Smooth muscle cell (in vitro differentiated cells): Measurements from ENCODE around the gene ST8SIA6. TPM values are rescaled to one million over a fixed set of nuclear protein-coding genes. Genes with fewer than 3 reads are reported as not detected.

ENCODE experiments used
- DNase-seq: peaks from one replicate; lab custom pipeline; 2025; ENCODE audit not compliant: unreplicated experiment; lab: John Stamatoyannopoulos, UW
- H2AFZ ChIP-seq: fragments of 200-600 bp; sonication (generic); 2 replicates; pipeline ENCODE4 v1.6.0; 2016; ENCODE audit warnings: antibody characterized with exemption, low read depth, mild to moderate bottlenecking
- H3F3A ChIP-seq: fragments of 200-600 bp; sonication (generic); 2 replicates; pipeline ENCODE4 v1.6.0; 2017; ENCODE audit warnings: antibody characterized with exemption, low read depth
- H3K27ac ChIP-seq: fragments of 200-600 bp; sonication (generic); 2 replicates; pipeline ENCODE4 v1.5.1; 2016; ENCODE audit warnings: low read depth, mild to moderate bottlenecking
- H3K27me3 ChIP-seq: fragments of 200-600 bp; sonication (generic); 2 replicates; pipeline ENCODE4 v1.6.1; 2016; ENCODE audit warnings: low read depth, mild to moderate bottlenecking
- H3K36me3 ChIP-seq: fragments of 200-600 bp; sonication (generic); 2 replicates; pipeline ENCODE4 v1.5.1; 2016; ENCODE audit warnings: low read depth
- H3K4me1 ChIP-seq: fragments of 200-600 bp; sonication (generic); 2 replicates; pipeline ENCODE4 v1.5.1; 2016; ENCODE audit warnings: low read depth
- H3K4me2 ChIP-seq: fragments of 200-600 bp; sonication (generic); 2 replicates; pipeline ENCODE4 v1.6.0; 2016; ENCODE audit warnings: mild to moderate bottlenecking
- H3K4me3 ChIP-seq: fragments of 200-600 bp; sonication (generic); 2 replicates; pipeline ENCODE4 v1.5.1; 2016; ENCODE audit warnings: mild to moderate bottlenecking
- H3K79me2 ChIP-seq: fragments of 200-600 bp; sonication (generic); 2 replicates; pipeline ENCODE4 v1.6.0; 2016; ENCODE audit warnings: low read depth, mild to moderate bottlenecking
- H3K9ac ChIP-seq: fragments of 200-600 bp; sonication (generic); 2 replicates; pipeline ENCODE4 v1.6.0; 2016; ENCODE audit warnings: low read depth
- H3K9me3 ChIP-seq: fragments of 200-600 bp; sonication (generic); replicated peaks from 2 replicates; pipeline ENCODE4 v1.5.1; 2016; ENCODE audit warnings: low read depth
- H4K20me1 ChIP-seq: fragments of 200-600 bp; sonication (generic); 2 replicates; pipeline ENCODE4 v1.6.0; 2016; ENCODE audit warnings: low read depth
- CTCF ChIP-seq: fragments of 200-600 bp; sonication (generic); IDR thresholded peaks from 2 replicates; pipeline ENCODE4 v1.5.1; 2017; ENCODE audit warnings: borderline replicate concordance, mild to moderate bottlenecking, antibody characterized with exemption; ENCODE audit not compliant: insufficient read depth, poor library complexity, severe bottlenecking
- WGBS: methylation state at CpG from one replicate; pipeline ENCODE4 v1.1.7; 2016; ENCODE audit warnings: low lambda C conversion rate; 5-methylcytosine and 5-hydroxymethylcytosine counted together
- polyA plus RNA-seq: library from polyadenylated mRNA; unstranded; fragments of >200 nt; fragmentation: Nextera tagmentation; extraction: Ambion mirVana; gene quantifications from 2 replicates; pipeline ENCODE4 v1.2.1, GENCODE V29; 2016
- total RNA-seq: library from RNA; depleted of rRNA; stranded (reverse); fragments of >200 nt; gene quantifications from 2 replicates; pipeline ENCODE4 v1.2.3, GENCODE V29; 2014

The ST8SIA6 gene
- total and polyA plus RNA-seq, 2 experiments from 2014 or later = 0.24 TPM; not detected in 1

- 100% methylated on average over 1 of the region's 1 CpG for WGBS
- Histone ChIP-seq H3K9me3 (no peaks in the 10 kb centered on the region), H3K27ac (no peak overlapping the region), H3K36me3 (no peaks in the 10 kb centered on the region), H4K20me1 (no peaks in the 10 kb centered on the region), H3K79me2 (no peaks in the 10 kb centered on the region), H3F3A (no peaks in the 10 kb centered on the region), H3K27me3 (no peaks in the 10 kb centered on the region), H3K9ac (no peak overlapping the region), H2AFZ (no peak overlapping the region), H3K4me1 (no peaks in the 10 kb centered on the region), H3K4me3 (no peak overlapping the region), H3K4me2 (no peak overlapping the region)
- DNase-seq = no peak
- no peak for TF ChIP-seq CTCF
These were observed 95.9 kb downstream of the ST8SIA6 start for GRCh38 chr10:17358461-17358860.

GRCh38 chr10:17357781-17358180, 96.6 kb downstream of the ST8SIA6 start:
- Histone ChIP-seq H3K36me3 (no peaks in the 10 kb centered on the region), H3F3A (no peaks in the 10 kb centered on the region), H4K20me1 (no peaks in the 10 kb centered on the region), H3K4me3 (no peak overlapping the region), H3K4me2 (no peak overlapping the region), H2AFZ (no peak overlapping the region), H3K79me2 (no peaks in the 10 kb centered on the region), H3K4me1 (no peaks in the 10 kb centered on the region), H3K27me3 (no peaks in the 10 kb centered on the region), H3K9me3 (no peaks in the 10 kb centered on the region), H3K27ac (no peak overlapping the region), H3K9ac (no peak overlapping the region)
- 79% methylated on average over 2 of the region's 2 CpGs for WGBS
- DNase-seq = no peak
- no peak for TF ChIP-seq CTCF

DNA sequence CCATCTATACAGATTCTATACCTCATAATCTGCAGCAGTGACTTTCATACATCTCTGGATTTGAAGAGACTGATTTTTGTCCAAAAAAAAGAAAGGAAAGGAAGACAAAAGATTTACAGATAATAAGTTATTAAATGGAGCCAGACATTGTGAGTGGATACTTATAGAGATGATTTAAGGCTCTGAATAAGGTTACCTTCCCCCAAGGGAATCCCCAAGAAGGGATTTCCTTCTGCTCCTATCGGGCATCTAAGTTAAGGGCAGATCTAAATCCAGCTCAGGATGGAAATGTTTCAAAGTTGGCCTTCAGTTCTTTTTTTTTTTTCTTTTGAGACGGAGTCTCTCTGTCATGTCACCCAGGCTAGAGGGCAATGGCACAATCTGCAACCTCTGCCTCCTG, 97.6 kb downstream of the ST8SIA6 start:
- no peaks in the 10 kb centered on the region for H3K79me2 ChIP-seq
- no peak overlapping the region for H3K9ac ChIP-seq
- 75% methylated on average over 2 of the region's 2 CpGs for WGBS
- no peak overlapping the region for H3K27ac ChIP-seq
- no peaks in the 10 kb centered on the region for H3K4me1 ChIP-seq
- H3K4me2 ChIP-seq = no peak overlapping the region
- no peaks in the 10 kb centered on the region for H3K9me3 ChIP-seq
- H3K36me3 ChIP-seq = no peaks in the 10 kb centered on the region
- DNase-seq = no peak
- H2AFZ ChIP-seq = no peak overlapping the region
- no peak overlapping the region for H3K4me3 ChIP-seq
- no peak for TF ChIP-seq CTCF
- H3F3A ChIP-seq = no peaks in the 10 kb centered on the region
- no peaks in the 10 kb centered on the region for H4K20me1 ChIP-seq
- no peaks in the 10 kb centered on the region for H3K27me3 ChIP-seq

GRCh38 chr10:17354781-17355180, 99.6 kb downstream of the ST8SIA6 start:
- Histone ChIP-seq H3K79me2 (no peaks in the 10 kb centered on the region), H3F3A (no peaks in the 10 kb centered on the region), H4K20me1 (no peaks in the 10 kb centered on the region), H3K27me3 (no peaks in the 10 kb centered on the region), H2AFZ (peak overlapping the region; percentile 60), H3K36me3 (no peaks in the 10 kb centered on the region), H3K4me2 (no peak overlapping the region), H3K4me1 (no peaks in the 10 kb centered on the region), H3K9me3 (no peaks in the 10 kb centered on the region), H3K4me3 (no peak overlapping the region), H3K27ac (peak overlapping the region; percentile 48), H3K9ac (no peak overlapping the region)
- 42% methylated on average over 5 of the region's 5 CpGs for WGBS
- DNase-seq = no peak
- TF ChIP-seq CTCF = no peak
